OCI-LY1 (cell line): Measurements from ENCODE around the gene CPAMD8.

Experiments
- CTCF ChIP-seq: fragments of 200-600 bp; sonication (generic), shearing (Covaris generic); IDR thresholded peaks from 2 replicates; pipeline ENCODE4 v1.5.1; 2017; ENCODE audit warnings: mild to moderate bottlenecking, antibody characterized with exemption, low read length, moderate library complexity, mixed read lengths
- EZH2 ChIP-seq: fragments of 200-600 bp; sonication (generic), shearing (Covaris generic); IDR thresholded peaks from 2 replicates; pipeline ENCODE4 v1.8.0; 2017; ENCODE audit warnings: borderline replicate concordance, mixed run types, mild to moderate bottlenecking, antibody characterized with exemption, low read length, moderate library complexity, mixed read lengths

- TF ChIP-seq CTCF: no peak
- no peak for TF ChIP-seq EZH2
These were observed 5.8 kb downstream of the CPAMD8 start for GRCh38 chr19:17020823-17021222.
